Right atrium auricular region (tissue), 2 donors: ENCODE measurements around the gene LURAP1L. TPM values are rescaled to one million over a fixed set of nuclear protein-coding genes. Genes with fewer than 3 reads are reported as not detected.

ENCODE experiments used
- DNase-seq: peaks from one replicate; pipeline ENCODE4 v3.0.0-alpha.2; 2019; ENCODE audit warnings: low spot score
- H3K27ac ChIP-seq, 2 donors: fragments of 200-600 bp; sonication (generic); 1 replicate in 1 of 2; 2 replicates in 1 of 2; pipeline ENCODE4 v1.5.1; 2016 to 2019
- H3K27me3 ChIP-seq, 2 donors: fragments of 200-600 bp; sonication (generic); one replicate each; pipeline versions ENCODE4 v1.5.1 to v1.6.0; 2017 to 2019
- H3K36me3 ChIP-seq: fragments of 200-600 bp; sonication (generic); one replicate; pipeline ENCODE4 v1.5.1; 2016
- H3K4me1 ChIP-seq, 2 donors: fragments of 200-600 bp; sonication (generic); one replicate each; pipeline versions ENCODE4 v1.5.1 to v1.6.0; 2017 to 2019
- H3K4me3 ChIP-seq, 2 donors: fragments of 200-600 bp; sonication (generic); 1 replicate in 1 of 2; 2 replicates in 1 of 2; pipeline ENCODE4 v1.5.1; 2017 to 2019; ENCODE audit warnings: mild to moderate bottlenecking in 1 of 2, moderate library complexity in 1 of 2
- H3K9me3 ChIP-seq, 2 donors: fragments of 200-600 bp; sonication (generic); one replicate each; pipeline ENCODE4 v1.5.1; 2019
- total RNA-seq, 2 donors: library from RNA; depleted of rRNA; stranded (reverse); fragments of >200 nt; gene quantifications; one replicate each; pipeline ENCODE4 v1.1.0, GENCODE V29; 2016
- TF ChIP-seq, protein P1 (sequence below), 2 donors: fragments of 200-600 bp; sonication (generic); IDR thresholded peaks; one replicate each; pipeline ENCODE4 v1.5.1; 2019; ENCODE audit warnings: antibody characterized with exemption in 2 of 2

Gene LURAP1L, protein sequence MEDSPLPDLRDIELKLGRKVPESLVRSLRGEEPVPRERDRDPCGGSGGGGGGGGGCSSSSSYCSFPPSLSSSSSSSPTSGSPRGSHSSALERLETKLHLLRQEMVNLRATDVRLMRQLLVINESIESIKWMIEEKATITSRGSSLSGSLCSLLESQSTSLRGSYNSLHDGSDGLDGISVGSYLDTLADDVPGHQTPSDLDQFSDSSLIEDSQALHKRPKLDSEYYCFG
- total RNA-seq: 1 to 10 TPM; 2.7 to 2.8 TPM

DNA sequence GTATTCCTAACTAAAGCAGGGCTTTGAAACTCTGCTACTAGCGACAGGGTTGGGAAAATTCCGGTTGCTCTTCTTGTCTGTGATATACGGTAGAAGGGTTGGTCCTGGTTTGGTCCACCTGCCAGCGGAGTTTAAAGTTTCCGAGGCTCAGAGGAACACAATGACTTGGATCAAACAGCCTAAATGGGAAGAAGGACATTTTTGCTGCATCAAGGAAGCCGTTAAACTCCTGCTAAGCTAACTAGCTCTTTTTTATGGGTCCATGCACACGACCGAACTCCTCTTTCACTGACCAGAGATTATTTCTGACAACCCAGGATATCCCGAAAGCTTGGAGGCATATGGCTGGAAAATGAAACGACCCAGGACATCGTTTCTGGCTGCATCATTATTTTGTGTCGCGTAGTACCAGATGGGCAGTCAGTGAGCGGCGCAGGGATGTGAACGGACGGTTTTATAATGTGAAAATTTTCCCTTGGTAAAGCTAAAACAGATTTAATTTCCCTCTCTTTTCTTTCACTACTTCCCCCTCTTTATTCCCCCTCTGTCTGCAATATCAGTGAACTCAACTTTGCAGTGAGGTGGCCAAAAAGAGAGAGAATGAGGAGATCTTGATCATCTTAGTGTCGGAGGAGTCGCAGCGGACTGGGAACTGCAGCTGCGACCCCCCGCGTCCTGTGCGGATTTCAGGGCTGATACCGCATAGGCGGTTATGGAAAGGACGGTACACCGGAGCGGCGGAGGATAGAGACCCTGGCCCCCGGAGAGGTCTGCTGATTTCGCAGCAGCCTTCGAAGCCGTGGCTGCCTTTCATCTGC is at the start of gene LURAP1L:
Gene LURAP1L (plus strand): TSS at position 160 of the 818 bp plus-strand sequence. CDS start 696 bp downstream, outside the sequence.
- no peaks in the 10 kb centered on the region for H3K4me1 ChIP-seq
- no peaks in the 10 kb centered on the region for H3K9me3 ChIP-seq
- H3K4me3 ChIP-seq: peak within 1 kb of the TSS; percentile 75 to 79
- peak within 1 kb of the TSS; percentile 84 to 90 for H3K27ac ChIP-seq
- H3K27me3 ChIP-seq: no peaks in the 10 kb centered on the region
- no peaks in the 10 kb centered on the region for H3K36me3 ChIP-seq
- DNase-seq: peak; percentile 67
- TF ChIP-seq, protein P1, sequence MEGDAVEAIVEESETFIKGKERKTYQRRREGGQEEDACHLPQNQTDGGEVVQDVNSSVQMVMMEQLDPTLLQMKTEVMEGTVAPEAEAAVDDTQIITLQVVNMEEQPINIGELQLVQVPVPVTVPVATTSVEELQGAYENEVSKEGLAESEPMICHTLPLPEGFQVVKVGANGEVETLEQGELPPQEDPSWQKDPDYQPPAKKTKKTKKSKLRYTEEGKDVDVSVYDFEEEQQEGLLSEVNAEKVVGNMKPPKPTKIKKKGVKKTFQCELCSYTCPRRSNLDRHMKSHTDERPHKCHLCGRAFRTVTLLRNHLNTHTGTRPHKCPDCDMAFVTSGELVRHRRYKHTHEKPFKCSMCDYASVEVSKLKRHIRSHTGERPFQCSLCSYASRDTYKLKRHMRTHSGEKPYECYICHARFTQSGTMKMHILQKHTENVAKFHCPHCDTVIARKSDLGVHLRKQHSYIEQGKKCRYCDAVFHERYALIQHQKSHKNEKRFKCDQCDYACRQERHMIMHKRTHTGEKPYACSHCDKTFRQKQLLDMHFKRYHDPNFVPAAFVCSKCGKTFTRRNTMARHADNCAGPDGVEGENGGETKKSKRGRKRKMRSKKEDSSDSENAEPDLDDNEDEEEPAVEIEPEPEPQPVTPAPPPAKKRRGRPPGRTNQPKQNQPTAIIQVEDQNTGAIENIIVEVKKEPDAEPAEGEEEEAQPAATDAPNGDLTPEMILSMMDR (IDR thresholded peaks at IDR 0.05): no peak

DNA sequence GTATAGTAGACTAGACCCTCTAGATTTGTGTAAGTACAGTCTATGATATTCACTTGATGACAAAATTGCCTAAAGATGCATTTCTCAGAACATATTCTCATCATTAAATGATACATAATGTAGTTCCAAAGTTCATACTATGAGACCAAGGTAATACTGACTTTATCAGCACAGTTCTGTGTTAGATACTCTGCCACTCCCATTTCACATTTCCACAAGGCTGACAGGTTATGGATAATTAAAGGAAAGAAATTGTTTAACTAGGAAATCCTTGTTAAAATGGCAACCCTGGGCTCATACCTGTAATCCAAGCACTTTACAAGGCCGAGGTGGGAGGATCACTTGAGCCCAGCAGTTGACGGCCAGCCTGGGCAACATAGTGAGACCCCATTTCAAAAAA is 48.0 kb upstream of the LURAP1L start:
- Histone ChIP-seq H3K4me3 (no peak overlapping the region), H3K36me3 (no peaks in the 10 kb centered on the region), H3K27ac (no peak overlapping the region), H3K9me3 (no peaks in the 10 kb centered on the region), H3K4me1 (no peaks in the 10 kb centered on the region), H3K27me3 (no peaks in the 10 kb centered on the region)
- no peak for DNase-seq
- TF ChIP-seq, protein P1 (IDR thresholded peaks at IDR 0.05): no peak

DNA sequence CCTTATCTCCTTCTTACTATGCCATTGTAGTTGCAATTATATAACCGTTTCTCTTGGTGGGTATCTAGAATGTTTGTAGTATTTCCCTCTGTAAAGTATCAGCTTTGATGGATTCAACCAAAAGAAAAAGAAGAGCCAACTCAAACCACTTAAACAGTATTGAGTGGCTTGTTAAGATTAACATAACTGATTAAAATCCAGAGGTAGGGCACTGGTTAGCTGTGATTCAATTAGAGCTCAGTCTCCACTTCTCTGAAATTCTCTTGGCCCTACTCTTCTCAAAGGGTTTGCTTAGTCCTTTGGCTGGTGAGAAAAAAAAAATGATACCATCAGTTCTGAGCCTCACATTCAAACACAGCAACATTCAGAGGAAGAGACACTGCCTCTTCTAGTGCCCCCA is 44.6 kb upstream of the LURAP1L start:
- H3K36me3 ChIP-seq: no peaks in the 10 kb centered on the region
- no peak overlapping the region for H3K27ac ChIP-seq
- peaks cover 0 to 12% of the 10 kb centered on the region in 2 donors for H3K9me3 ChIP-seq
- DNase-seq: no peak
- H3K27me3 ChIP-seq: no peaks in the 10 kb centered on the region
- TF ChIP-seq, protein P1 (IDR thresholded peaks at IDR 0.05): no peak
- H3K4me3 ChIP-seq: no peak overlapping the region
- no peaks in the 10 kb centered on the region for H3K4me1 ChIP-seq

DNA sequence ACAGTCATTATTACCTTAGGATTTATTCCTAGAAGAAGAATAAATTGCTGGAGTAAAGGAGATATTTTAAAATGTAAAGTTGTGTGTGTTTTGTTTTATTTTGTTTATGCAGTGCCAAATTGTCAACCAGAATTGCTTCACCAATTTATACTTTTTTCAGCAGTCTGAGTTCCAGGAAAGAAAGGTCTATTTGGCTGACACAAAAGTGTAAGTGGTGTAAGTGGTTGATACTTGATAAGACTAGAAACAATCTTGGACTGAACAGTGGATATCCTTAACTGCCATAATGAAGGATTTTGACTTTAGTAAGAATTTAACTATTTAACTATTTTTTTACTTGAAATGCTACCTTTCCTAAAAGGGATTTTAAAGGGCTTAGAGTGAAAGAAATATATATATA is 43.9 kb upstream of the LURAP1L start:
- Histone ChIP-seq H3K27ac (no peak overlapping the region), H3K4me3 (no peak overlapping the region), H3K4me1 (no peaks in the 10 kb centered on the region), H3K27me3 (no peaks in the 10 kb centered on the region), H3K36me3 (no peaks in the 10 kb centered on the region), H3K9me3 (peaks cover 0 to 12% of the 10 kb centered on the region in 2 donors)
- TF ChIP-seq, protein P1 (IDR thresholded peaks at IDR 0.05): no peak
- DNase-seq: no peak

DNA sequence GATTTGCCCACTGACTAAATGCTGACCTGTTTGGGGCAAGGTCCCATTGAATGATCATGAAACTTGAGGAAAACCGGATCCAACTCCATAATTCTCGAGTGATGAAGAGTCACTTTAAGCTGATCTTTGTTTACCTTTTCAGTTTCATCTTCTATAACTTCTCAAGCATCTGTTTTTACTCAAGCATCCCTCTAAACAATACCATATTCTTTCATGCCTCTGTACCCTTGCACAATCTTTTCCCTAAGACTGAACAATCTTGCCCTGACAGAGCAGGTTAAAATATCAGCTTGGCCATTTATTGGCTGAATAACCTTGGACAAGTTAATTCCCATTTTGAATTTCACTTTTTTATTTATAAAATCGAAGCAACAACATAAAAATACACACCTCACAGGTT is 41.8 kb upstream of the LURAP1L start:
- TF ChIP-seq, protein P1 (IDR thresholded peaks at IDR 0.05): no peak
- Histone ChIP-seq H3K27me3 (no peaks in the 10 kb centered on the region), H3K4me3 (no peak overlapping the region), H3K27ac (no peak overlapping the region), H3K9me3 (peaks cover 0 to 12% of the 10 kb centered on the region in 2 donors), H3K4me1 (no peaks in the 10 kb centered on the region), H3K36me3 (no peaks in the 10 kb centered on the region)
- DNase-seq: no peak
